Vagina (tissue), 2 donors: ENCODE measurements around the gene SCO2. TPM values are rescaled to one million over a fixed set of nuclear protein-coding genes. Genes with fewer than 3 reads are reported as not detected.
A peak's percentile ranks its signal among the peaks of the same experiment; 100 is the strongest.

ENCODE experiments used
- DNase-seq, 2 donors: peaks; one replicate each; pipeline ENCODE4 v3.0.0-alpha.2; 2017; ENCODE audit errors: extremely low spot score in 2 of 2
- H3K27ac ChIP-seq: fragments of 200-600 bp; sonication (generic); one replicate; pipeline ENCODE4 v1.5.1; 2019
- H3K27me3 ChIP-seq: fragments of 200-600 bp; sonication (generic); one replicate; pipeline ENCODE4 v1.5.1; 2019
- H3K36me3 ChIP-seq, 2 donors: fragments of 200-600 bp; sonication (generic); one replicate each; pipeline ENCODE4 v1.5.1; 2017 to 2019
- H3K4me1 ChIP-seq: fragments of 200-600 bp; sonication (generic); one replicate; pipeline ENCODE4 v1.5.1; 2019
- H3K4me3 ChIP-seq, 2 donors: fragments of 200-600 bp; sonication (generic); 1 replicate in 1 of 2; 2 replicates in 1 of 2; pipeline ENCODE4 v1.5.1; 2016 to 2019
- H3K9me3 ChIP-seq: fragments of 200-600 bp; sonication (generic); one replicate; pipeline ENCODE4 v1.5.1; 2019
- POLR2A ChIP-seq, 2 donors: fragments of 450-650 bp; IDR thresholded peaks; one replicate each; pipeline ENCODE4 v1.6.1; 2017; ENCODE audit warnings: antibody characterized with exemption in 2 of 2, mild to moderate bottlenecking in 2 of 2, moderate library complexity in 2 of 2
- POLR2AphosphoS5 ChIP-seq, 2 donors: sonication (generic); formaldehyde crosslinking; IDR thresholded peaks; one replicate each; pipeline ENCODE4 v1.9.0; 2017; ENCODE audit warnings: antibody characterized with exemption in 2 of 2, mild to moderate bottlenecking in 2 of 2, low read depth in 1 of 2; ENCODE audit not compliant: insufficient read depth in 1 of 2
- intact Hi-C: fragments of 100-400 bp; cut with DNase I; formaldehyde crosslinking; loops from one replicate; pipeline ENCODE4 v1.15.1; 2023
- total RNA-seq: library from RNA; depleted of rRNA; stranded (reverse); fragments of >200 nt; gene quantifications from one replicate; pipeline ENCODE4 v1.2.3, GENCODE V29; 2016
- TF ChIP-seq, protein P1 (sequence below), 3 experiments: fragments of 450-650 bp in 2 of 3; fragments of 200-600 bp in 1 of 3; sonication (generic) in 1 of 3; IDR thresholded peaks; one replicate each; pipeline ENCODE4 v1.5.1; 2017 to 2019; ENCODE audit warnings: antibody characterized with exemption in 3 of 3, mild to moderate bottlenecking in 2 of 3, moderate library complexity in 2 of 3

SCO2 gene
- total RNA-seq, 1 donor from 2014 or later, result 25.0 TPM

DNA sequence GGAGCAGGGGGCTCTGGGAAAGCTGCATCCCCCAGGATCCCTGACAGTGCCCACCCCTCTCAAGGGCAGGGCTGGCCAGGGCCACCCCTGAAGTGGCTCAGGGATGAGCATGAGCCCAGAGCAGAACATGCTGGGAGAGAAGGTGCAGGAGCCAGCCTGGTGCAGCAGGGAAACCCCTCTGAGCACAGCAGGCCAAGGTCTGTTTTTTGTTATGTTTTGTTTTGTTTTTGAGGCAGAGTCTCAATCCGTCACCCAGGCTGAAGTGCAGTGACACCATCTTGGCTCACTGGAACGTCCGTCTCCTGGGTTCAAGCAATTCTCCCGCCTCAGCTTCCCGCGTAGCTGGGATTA lies 49.8 kb downstream of the SCO2 start:
- Histone ChIP-seq H3K4me3 (peak overlapping the region; percentile 89 to 98), H3K9me3 (no peaks in the 10 kb centered on the region), H3K4me1 (peaks cover 45% of the 10 kb centered on the region), H3K27ac (peak overlapping the region; percentile 84), H3K27me3 (no peaks in the 10 kb centered on the region), H3K36me3 (no peaks in the 10 kb centered on the region)
- intact Hi-C loops, result no loop called here
- TF ChIP-seq, protein P1, sequence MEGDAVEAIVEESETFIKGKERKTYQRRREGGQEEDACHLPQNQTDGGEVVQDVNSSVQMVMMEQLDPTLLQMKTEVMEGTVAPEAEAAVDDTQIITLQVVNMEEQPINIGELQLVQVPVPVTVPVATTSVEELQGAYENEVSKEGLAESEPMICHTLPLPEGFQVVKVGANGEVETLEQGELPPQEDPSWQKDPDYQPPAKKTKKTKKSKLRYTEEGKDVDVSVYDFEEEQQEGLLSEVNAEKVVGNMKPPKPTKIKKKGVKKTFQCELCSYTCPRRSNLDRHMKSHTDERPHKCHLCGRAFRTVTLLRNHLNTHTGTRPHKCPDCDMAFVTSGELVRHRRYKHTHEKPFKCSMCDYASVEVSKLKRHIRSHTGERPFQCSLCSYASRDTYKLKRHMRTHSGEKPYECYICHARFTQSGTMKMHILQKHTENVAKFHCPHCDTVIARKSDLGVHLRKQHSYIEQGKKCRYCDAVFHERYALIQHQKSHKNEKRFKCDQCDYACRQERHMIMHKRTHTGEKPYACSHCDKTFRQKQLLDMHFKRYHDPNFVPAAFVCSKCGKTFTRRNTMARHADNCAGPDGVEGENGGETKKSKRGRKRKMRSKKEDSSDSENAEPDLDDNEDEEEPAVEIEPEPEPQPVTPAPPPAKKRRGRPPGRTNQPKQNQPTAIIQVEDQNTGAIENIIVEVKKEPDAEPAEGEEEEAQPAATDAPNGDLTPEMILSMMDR (IDR thresholded peaks at IDR 0.05), result no peak
- TF ChIP-seq POLR2A (IDR thresholded peaks at IDR 0.05) (no peak), POLR2AphosphoS5 (IDR thresholded peaks at IDR 0.05; ENCODE audit: insufficient read depth in 1 of 2, low read depth in 1 of 2) (no peak)
- no peak for DNase-seq

DNA sequence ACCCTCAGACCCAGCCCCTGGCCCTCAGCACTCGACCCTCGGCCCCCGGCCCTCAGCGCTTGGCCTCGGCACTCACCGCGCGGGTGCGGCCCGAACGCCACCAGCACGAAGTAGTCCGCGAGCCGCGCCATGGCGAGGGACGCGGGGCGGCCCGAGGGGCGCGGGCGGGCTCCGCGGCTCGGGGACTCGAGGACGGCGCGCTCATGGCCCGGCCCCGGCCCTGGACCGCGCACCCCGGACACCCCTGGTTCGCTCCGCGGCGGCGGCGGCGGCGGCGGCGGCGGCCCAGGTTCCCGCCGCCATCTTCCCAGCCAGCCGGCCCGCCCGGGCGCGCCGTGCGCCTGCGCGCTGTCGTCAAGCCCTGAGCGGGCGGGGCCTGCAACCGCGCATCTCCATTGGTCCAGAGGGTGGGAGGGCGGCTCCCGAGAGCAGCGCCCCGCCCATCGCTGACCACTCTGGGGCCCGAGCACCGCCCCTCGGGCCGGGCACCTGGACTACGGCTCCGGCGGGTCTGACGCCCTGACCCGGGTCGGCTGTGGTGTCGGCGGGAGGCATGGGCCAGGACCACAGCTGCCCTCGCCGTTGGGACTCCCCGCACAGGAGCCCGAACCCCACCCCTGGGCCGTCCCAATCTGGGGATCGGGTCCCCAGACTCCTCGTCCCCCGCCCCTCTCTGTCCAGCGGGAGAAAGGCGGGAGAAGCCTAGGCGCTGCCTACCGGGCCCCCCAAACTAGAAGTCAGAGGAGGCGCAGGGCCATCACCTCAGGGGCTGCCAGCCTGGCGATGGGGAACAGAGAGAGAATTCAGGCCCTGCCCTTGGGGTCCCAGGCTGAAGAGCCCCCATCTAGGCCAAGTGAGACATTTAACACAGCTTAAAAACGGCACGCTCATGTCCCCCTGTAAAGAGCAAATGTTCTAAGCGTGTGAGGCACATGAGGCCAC lies 50.4 kb downstream of the SCO2 start, which contains the start of gene SBF1:
SBF1 (minus strand) TSS at position 326 of the 942 bp plus-strand sequence; CDS start at position 131, 195 bp downstream.
- no peak for DNase-seq
- Histone ChIP-seq H3K4me3 (peak within 1 kb of the TSS; percentile 89 to 98), H3K27me3 (no peaks in the 10 kb centered on the region), H3K27ac (peak within 1 kb of the TSS; percentile 84), H3K4me1 (peaks cover 51% of the 10 kb centered on the region), H3K9me3 (no peaks in the 10 kb centered on the region), H3K36me3 (no peaks in the 10 kb centered on the region)
- intact Hi-C loops, result no loop called here
- TF ChIP-seq, protein P1 (IDR thresholded peaks at IDR 0.05), result no peak
- TF ChIP-seq POLR2A (IDR thresholded peaks at IDR 0.05) (peak in 1 of 2 donors; percentile 73), POLR2AphosphoS5 (IDR thresholded peaks at IDR 0.05; ENCODE audit: insufficient read depth in 1 of 2, low read depth in 1 of 2) (peak in 1 of 2 donors; percentile 66)

DNA sequence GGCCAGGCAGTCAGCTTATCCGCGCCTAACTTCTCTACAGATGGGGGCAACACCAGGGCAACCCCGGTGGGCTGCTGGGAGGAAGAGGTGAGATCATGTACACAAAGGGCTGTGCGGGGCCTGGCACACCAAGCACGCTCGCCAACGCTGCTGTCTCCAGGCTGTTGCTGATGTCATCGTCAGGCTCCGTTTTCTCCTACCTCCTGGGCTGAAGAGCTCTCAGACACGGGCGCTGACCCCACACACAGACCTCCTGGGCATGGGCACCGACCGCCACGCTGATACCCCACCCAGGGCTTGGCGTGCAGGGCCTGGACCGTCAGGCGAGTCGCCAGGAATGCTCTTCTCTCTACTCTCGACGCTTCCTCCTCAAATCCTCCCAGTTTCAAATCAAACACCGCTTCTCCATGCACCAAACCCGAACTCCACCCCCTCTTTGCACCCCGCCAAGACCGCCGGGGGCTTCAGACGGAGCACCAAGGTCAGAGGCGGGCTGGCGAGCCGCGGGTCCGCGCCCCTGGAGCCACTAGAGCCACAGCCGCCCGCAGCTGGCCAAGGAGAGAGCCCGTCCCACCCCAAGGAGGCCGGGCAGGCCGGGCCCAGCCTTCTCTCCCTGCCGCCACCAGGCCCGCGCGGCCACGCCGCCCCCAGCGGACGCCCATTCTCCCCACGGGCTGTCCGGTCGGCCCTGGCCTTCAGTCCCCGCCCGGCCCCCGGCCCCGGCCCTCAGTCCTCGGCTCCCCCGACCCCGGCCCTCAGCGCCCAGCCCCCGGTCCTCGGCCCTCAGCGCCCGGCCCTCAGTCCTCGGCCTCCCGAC lies 51.3 kb downstream of the SCO2 start:
- H3K27me3 ChIP-seq, result no peaks in the 10 kb centered on the region
- intact Hi-C loops, result no loop called here
- H3K27ac ChIP-seq, result peak overlapping the region; percentile 81
- peaks cover 60% of the 10 kb centered on the region for H3K4me1 ChIP-seq
- DNase-seq, result no peak
- TF ChIP-seq POLR2A (IDR thresholded peaks at IDR 0.05) (no peak), POLR2AphosphoS5 (IDR thresholded peaks at IDR 0.05; ENCODE audit: insufficient read depth in 1 of 2, low read depth in 1 of 2) (peak in 1 of 2 donors; percentile 12)
- TF ChIP-seq, protein P1 (IDR thresholded peaks at IDR 0.05), result no peak
- H3K36me3 ChIP-seq, result no peaks in the 10 kb centered on the region
- H3K9me3 ChIP-seq, result no peaks in the 10 kb centered on the region
- peak overlapping the region; percentile 89 to 98 for H3K4me3 ChIP-seq

Other genes with a start within 250 kb of the SCO2 start
- 180 TPM for gene PLXNB2, start 218.0 kb downstream of the SCO2 start, total RNA-seq
- 2.7 TPM for gene DENND6B, start 198.6 kb downstream of the SCO2 start, total RNA-seq
- 49.1 TPM for gene PPP6R2, start 182.3 kb downstream of the SCO2 start, total RNA-seq
- gene SBF1, start 50.6 kb downstream of the SCO2 start, total RNA-seq, result 37.3 TPM
- not detected for gene ADM2, start 44.1 kb downstream of the SCO2 start, total RNA-seq
- gene MIOX, start 38.7 kb downstream of the SCO2 start, total RNA-seq, result not detected
- 57.0 TPM for gene LMF2, start 17.9 kb downstream of the SCO2 start, total RNA-seq
- 45.7 TPM for gene NCAPH2, start 17.4 kb downstream of the SCO2 start, total RNA-seq
- gene TYMP, start 4.4 kb upstream of the SCO2 start, total RNA-seq, result 82.0 TPM
- 0.49 TPM for gene KLHDC7B, start 20.3 kb upstream of the SCO2 start, total RNA-seq
- not detected for gene SYCE3, start 37.3 kb upstream of the SCO2 start, total RNA-seq
- gene CPT1B, start 52.8 kb upstream of the SCO2 start, total RNA-seq, result 29.2 TPM
- 51.6 TPM for gene CHKB, start 57.3 kb upstream of the SCO2 start, total RNA-seq
- gene MAPK8IP2, start 75.2 kb upstream of the SCO2 start, total RNA-seq, result 3.2 TPM
- 44.2 TPM for gene ARSA, start 102.6 kb upstream of the SCO2 start, total RNA-seq
- 20.4 TPM for gene SHANK3, start 147.2 kb upstream of the SCO2 start, total RNA-seq
- gene ACR, start 212.6 kb upstream of the SCO2 start, total RNA-seq, result not detected